ENCODE data around the gene EFHC2.

EFHC2 gene

DNA sequence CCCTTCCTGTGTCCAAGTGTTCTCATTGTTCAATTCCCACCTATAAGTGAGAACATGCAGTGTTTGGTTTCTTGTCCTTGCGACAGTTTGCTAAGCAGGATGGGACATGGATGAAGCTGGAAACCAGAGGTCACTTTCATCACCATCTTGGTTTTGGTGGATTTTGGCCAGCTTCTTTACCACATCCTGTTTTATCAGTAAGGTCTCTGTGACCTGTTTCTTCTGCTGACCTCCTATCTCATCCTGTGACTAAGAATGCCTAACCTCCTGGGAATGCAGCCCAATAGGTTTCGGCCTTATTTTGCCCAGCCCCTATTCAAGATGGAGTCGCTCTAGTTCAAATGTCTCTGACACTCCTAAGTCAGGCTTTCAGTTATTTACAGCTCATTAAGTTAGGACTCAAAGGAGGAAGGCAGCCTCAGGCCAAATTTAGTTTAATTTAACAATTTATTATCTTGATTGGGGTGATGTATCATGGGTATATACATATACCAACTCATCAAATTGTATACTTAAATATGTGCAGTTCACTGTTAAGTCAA is 200.3 kb downstream of the EFHC2 start:
- no peak for DNase-seq

DNA sequence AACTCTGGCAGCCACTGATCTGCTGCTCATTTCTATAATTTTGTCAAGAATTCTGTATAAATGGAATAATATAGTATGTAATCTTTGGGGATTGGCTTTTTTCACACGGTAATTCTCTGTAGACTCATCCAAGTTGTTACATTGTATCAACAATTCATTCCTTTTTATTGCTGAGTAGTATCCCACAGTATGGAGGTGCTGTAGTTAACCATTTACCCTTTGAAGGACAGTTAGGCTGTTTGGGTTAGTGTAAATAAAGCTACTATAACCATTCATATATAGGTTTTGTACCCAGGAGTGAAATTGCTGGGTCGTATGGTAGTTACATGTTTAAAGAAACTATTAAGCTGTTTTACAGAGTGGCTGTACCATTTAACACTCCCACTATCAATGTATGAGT is 213.3 kb downstream of the EFHC2 start:
- no peak for DNase-seq

DNA sequence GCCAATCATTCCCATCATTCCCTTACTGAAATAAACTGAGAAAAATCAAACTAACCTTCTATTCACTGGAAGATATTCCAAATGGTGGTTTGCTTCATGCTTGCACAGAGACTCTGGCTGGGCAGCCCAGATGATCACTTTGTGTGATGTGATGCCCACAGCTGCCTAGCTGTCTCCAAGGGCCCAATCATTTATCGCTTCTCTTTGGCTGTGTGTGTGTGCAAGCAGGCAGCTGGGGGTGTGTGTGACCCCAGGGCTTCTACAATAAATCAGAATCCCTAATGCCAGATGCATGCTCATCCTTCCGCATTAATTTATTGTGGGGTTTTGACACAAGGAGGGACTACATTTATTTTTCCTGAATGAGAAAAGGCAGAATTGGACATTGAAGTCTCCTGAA is 230.1 kb downstream of the EFHC2 start:
- DNase-seq, result no peak

DNA sequence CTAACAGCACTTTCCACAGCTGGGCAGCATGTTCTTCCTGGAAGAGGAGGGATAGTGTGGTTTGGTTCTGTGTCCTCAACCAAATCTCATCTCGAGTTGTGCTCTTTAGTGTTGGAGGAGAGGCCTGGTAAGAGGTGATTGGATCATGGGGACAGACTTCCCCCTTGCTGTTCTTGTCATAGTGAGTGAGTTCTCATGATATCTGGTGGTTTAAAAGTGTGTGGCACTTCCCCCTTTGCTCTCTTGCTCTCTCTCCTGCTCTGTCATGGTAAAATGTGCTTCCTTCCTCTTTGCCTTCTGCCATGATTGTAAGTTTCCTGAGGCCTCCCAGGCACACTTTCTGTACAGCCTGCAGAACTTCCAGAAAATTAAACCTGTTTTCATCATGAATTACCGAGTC is 236.6 kb downstream of the EFHC2 start:
- no peak for DNase-seq

DNA sequence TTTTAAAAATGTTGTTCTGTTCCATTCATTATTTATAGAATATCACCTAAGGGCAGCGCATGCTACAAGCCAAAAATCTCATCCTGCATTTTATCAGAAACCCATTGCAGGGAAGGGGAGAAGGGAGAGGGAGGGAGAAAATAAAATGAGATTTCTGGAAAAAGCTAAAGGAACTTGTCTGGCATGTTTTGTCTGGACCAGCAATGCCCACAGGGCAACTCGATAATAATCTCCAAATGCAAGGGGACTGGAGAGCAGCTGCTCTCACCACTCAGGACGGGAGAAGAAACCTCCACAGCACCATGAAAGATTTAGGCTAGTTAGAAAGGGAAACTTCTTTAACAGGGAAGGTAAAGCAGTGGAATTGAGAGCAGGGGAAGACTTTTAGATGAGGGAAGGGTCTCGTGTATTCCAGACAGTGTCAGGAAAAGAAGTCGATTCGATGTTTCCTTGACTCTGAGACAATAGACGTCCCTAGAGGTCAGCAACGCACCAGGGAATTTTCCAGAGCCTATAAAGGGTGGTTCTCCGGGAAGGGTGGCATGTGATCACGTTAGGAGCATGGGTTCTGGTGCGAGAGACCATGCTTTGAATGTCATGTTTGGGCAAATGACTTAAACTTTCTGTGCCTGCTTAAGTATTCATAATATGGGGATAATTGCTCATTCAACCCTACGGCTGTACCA is 238.1 kb downstream of the EFHC2 start:
- no peak for DNase-seq

DNA sequence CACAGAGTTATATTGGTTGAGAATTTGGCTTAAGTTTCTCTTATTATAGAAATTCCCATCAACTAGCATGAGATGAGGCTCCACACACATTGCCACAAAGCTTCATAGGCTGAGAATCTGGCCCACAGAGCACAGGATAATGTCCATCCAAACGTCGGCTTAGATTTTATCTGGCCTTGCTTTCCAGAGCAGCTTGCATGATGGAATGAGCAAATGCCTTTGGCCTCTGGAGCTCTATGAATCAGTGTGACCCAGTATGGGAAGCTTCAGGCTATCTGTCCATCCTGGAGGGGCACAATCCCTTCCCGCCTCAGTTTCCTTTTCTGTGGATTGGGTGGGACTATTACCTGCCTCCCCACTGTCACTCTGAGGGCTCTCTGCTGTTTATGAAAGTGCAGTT is 238.8 kb downstream of the EFHC2 start:
- no peak for DNase-seq

DNA sequence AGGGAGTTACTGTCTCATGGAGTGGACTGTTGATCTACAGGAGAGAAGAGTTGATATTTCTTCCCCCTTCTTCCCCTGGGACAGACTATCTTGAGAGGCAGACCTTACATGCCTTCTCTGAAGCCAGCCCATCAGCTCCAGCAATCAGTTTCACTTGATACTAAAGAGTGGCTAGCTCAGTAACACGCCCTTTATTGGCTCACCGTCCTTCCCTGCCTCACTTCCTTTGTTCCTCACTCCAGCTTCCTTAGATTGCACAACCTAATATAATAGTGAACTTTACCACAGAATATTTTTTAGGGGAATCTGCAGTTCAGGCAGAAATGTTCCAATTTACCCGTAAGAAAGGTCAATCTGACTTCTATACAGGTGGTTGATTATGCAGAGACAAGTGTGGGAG is 242.2 kb downstream of the EFHC2 start:
- DNase-seq, result no peak

DNA sequence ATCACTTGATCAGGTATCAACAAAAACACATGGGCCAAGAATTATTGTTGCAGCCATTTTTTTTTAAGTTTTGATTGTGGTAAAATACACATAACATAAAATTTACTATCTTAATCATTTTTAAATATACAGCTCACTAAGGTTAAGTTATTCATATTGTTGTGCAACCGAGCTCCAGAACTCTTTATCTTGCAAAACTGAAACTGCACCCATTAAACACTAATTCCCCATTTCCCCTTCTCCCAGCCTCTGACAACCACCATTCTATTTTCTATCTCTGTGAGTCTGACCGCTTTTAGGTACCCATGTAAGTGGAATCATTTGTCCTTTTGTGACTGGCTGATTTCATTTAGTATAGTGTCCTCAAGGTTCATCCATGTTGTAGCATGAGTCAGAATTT is 244.1 kb downstream of the EFHC2 start:
- DNase-seq, result no peak
